Islet precursor cell (in vitro differentiated cells): ENCODE results near the gene CTIF.
A peak's percentile ranks its signal among the peaks of the same experiment; 100 is the strongest.

Experiments
- DNase-seq: peaks from one replicate; pipeline ENCODE4 v3.0.0-alpha.2; 2018

The CTIF gene

DNA sequence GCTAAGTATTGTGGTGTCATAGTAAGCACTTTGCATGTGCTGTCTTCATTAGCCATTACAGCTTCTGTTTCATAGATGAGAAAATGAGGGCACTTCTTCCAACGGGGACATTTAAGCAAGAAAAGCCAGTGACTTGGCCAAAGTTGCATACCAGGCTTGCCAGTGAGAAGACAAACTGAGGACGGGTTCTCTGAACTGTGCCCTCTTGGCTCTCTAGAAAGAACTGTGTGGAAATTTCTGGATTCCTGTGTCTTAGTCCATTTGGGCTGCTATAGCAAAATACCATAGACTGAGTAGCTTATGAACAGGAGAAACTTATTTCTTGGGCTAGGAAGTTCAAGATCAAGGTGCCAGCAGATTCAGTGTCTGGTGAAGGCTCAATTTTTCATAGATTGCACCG, 13.3 kb downstream of the CTIF start:
- no peak for DNase-seq

DNA sequence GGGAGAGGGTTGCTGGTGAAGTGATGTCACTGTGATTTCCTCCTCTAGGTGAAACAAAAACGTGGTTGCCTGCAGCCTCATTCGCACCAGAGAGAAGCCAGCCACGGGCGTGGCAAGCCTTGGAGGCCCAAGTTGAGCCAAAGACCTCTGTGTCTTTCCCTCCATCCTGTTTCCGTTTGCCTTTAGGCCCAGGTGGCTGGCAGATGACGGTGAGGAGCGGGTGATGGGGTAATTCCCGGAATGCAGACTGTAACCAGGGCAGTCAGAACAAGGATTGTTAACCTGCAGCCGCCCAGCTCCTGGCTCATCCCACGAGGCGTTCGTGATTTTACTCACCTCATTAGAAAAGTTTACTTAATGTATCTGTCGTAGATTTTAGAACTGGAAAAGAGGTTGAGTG, 14.4 kb downstream of the CTIF start:
- DNase-seq, result peak; percentile 45

DNA sequence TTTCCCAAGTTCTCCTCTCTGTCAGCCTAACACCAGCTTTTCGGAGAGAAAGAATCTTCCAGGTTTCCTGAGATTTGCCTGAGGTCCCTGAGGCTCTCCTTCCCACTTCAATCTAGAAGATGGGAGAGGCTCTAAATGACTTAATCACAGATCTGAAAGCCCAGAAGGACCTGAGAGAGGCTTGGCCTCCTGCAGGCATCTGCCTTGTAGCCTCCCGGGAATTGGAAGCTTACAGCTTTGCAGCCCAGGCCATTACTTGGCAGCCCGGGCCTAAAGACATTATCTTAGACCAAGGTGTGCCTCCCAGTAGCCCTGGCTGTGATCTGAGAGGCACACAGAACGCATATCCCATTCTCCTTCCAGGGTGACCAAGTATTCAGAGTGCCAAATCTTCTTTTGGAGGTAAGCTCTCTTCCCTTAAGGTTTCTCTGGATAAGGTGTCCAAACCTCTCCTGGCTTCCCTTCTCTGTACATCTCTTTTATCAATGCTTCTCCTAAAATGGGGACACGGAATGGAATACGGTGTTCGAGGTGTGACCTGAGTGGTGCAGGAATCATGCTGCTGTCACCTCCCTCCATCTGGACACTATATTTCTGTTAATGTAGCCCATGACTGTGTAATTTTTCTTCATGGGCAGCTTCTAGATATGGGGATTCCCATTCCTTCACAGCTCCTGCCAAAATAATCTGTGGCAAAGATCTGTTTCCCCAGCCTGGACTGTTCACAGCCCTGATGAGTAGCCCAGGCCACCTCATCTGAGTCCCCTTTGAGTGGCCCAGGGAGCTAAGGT, 16.0 kb downstream of the CTIF start:
- DNase-seq, result no peak

DNA sequence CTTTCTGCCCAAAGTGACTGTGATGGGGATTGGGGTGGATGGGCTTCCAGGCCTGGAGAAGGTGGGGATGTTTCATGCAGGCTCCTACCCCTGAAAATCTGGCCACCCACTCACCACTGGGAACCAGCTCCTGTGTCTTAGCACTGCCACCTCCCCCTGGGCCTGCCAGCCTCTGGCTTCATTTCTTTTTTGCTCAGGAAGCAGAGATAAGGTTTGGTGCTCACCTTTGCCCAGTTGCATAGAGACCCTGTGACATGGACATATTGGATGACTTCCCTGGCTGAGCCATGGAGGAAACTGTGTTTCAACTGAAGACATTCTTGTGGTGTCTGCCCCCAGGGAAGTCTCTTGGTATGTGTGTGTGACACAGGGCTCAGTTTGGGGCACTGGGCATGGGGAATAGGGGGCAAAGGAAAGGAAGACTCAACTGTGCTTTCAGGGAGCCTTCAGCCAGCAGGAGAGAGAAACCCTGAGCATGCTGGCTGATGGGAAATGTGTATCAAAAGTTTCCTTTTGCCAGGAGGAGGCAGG, 16.7 kb downstream of the CTIF start:
- DNase-seq, result no peak

DNA sequence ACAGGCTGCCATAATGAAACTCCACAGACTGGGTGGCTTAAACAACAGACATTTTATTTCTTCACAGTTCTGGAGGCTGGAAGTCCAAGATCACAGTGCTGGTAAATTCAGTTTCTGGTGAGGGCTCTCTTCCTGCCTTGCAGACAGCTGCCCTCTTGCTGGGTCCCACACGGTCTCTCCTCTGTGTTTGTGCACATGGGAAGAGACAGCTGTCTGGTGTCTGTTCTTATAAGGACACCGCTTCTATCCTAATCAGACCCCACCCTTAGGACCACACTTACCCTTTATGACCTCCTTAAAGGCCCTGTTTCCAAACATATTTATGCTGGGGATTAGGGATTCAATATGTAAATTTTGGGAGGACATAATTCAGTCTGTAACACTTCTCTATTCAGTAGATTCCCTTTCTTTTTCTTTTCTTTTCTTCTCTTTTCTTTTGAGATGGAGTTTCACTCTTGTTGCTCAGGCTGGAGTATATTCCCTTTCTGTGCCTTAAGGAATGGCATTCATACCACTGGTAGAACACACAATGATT, 18.9 kb downstream of the CTIF start:
- no peak for DNase-seq

DNA sequence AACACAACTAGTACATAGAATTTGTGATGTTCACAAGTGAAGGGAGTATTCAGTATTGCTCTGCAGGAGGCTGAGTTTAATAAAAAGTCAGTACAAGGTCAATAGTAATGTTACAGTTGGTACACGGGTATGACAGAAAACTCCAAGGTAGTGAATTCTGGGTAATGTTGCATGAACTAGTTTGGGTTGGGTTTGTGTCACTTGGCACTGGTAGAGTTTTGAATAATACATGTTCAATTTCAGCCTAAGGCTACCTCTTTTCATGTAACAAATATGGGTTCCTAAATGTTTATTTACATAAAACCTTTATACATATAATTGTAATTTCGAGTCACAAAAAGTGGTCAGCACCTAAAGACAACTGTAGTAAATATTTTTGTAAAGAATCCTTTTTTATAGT, 19.4 kb downstream of the CTIF start:
- no peak for DNase-seq

DNA sequence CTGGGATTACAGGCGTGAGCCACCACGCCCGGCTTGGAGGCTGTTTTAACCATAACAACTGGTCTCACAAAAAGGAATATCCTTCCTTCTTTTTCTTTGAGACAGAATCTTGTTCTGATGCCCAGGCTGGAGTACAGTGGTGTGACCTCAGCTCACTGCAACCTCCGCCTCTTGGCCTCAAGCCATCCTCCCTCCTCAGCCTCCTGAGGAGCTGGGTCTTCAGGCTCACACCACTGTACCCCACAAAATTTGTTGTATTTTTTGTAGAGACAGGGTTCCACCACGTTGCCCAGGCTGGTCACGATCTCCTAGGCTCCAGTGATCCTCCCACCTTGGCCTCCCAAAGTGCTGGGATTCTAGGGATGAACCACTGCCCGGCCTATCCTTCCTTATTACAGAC, 21.7 kb downstream of the CTIF start:
- no peak for DNase-seq

DNA sequence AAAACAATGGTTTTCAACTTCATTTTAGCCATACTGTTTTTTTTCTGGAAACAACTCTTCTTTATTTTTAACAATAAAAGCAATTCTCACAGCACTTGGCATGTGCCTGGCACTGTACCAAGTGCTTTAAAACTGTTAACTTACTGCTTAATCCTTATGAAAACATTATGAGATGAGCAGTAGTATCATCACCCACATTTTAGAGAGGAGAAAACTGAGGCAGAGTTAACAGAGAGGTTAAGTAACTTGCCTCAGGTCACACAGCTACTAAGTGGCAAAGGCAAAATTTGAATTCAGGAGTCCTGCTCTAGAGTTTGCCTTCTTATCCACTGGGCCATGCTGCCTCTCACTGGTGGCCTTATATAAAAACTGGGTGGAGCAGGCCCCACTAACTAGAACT, 23.2 kb downstream of the CTIF start:
- no peak for DNase-seq

DNA sequence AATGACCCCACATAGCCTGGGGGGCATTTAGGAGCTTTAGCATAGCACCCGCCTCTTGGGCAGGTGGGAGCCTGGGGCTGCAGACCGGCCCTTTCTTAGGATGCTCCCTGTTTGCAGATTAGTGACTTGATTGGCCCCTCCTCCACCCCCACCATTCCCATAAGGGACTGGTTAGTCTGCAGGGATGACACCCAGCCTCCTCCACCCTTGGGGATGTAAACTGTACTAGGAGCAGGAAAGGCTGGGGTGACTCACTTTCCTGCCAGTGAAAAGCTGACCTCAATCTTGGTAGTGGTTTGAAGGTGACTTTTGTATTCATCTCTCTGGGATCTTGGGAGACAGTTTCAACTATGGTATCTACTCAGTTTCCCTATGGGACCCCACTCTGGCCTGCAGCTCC, 24.2 kb downstream of the CTIF start:
- DNase-seq, result peak; percentile 86

DNA sequence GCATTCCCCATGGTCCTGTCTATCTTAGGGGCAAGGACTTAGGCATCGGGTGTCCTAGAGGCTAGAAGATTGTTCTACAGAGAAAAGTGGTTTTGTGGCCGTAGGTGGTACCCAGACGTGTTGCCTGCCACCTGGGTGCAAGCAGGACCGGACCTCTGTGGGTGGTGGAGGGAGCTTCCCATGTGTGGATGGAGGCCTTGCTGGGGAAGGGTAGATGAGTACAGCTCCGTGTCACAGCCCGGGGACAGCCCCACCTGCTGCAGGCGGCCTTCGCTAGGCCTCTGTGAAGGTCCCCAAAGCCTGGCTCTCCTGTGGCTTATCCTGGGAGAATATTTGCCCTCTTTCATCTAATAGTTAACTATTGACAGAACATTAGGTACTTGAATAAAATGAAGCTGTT, 25.3 kb downstream of the CTIF start:
- no peak for DNase-seq

DNA sequence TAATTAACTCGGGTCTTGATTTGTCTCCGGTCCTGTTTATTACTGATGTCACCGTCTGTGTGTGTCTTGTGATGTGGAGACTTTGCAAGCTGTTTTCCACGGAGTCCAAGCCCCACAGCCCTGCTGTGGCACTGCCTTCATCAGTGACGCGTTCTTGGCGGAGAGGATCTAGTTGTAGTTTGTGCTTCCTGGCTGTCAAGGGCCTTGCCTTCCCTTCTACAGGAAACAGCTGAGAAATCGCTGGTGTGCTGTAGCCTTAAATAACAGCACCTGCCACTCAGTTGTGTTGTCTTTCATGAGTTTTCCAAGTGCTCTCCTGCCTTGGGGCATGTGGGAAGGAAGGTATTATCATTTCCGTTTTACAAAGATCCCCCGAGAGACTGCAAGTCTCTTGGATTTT, 26.3 kb downstream of the CTIF start:
- no peak for DNase-seq

DNA sequence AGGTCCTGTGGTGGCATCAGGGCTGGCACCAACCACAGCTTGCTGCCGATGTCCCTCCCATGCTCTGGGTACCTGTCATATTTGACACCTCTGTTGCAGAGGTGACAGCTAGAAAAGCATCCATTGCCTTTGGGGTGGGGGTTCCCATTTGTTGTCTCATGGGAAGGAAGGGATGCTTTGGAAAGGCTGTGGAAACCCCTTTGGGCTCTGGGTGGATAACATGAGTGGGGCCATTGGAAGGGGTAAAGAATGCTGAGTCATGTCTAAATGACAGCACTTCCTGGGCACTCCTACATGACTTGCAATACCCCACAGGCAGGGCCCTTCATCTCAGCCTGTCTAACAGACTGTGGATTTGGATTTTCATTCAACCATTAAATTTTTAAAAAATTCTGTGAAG, 27.8 kb downstream of the CTIF start:
- DNase-seq, result no peak

DNA sequence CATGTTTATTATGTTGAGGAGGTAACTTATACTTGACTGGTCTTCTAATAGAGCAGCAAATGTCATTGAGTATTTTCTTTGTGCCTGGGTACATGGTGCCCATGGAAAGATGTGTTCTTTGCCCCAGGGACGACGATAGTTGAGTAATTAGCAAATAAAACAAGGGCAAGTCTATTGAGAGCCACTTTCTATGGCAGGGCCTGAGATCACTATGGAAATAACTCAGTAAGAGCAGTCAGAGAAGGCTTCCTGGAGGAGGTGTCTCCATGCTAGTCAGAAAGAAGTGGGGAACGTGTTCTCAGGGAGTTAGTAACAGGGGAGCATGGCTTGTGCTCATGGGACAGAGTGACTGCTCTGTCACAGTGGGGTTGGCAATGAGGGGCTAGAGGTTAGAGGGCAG, 28.6 kb downstream of the CTIF start:
- no peak for DNase-seq

DNA sequence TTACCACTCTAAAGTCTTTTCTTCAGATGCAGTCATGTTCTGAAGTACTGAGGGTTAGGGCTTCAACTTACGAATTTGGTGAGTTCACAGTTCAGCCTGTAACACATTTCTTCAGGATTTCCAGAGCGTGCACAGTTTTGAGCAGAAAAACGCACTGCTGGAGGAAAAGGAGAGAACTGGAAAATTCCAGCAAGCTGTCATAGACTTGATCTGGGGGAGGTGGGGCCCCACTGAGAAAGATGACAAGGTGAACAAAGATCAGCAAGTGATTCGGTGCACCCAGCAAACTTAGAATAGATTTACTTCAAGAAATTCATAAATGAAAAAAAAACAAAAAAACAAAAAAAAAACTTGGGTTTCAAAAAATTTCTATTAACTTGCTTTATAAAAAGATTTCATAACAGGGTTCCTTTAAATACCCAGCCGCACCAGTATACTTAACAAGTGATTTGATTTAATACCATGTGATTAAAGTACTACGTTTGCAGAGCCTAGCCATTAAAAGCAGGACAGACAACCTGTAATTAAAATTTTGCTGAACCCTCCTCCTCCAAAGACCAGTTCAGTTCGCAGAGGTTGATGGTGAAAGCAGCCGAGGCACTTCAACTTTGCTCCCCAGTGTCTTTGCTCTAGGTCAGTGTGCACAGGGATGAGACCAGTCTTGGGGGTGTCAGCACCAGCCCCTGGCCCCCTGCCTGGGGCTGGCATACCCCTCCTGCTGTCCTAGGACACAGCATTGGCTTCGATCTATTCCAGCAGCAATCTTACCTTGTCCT, 30.5 kb downstream of the CTIF start:
- no peak for DNase-seq

DNA sequence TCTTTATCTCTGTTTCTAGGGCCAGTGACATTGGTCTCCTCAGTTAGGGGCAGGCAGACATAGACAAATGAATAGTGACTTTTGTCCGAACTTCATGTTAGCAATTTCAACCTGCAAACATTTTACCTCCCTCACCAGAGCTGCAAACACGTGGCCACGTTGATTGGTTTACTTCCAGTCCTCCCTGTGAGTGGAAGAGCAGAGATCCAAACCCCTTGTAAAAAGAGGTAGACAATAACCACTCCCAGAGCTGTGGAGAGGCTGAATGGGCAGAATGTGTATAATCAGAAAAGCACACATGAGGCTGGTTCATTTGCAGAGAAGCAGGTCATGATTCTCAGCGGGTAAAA, 31.1 kb downstream of the CTIF start:
- DNase-seq, result no peak

DNA sequence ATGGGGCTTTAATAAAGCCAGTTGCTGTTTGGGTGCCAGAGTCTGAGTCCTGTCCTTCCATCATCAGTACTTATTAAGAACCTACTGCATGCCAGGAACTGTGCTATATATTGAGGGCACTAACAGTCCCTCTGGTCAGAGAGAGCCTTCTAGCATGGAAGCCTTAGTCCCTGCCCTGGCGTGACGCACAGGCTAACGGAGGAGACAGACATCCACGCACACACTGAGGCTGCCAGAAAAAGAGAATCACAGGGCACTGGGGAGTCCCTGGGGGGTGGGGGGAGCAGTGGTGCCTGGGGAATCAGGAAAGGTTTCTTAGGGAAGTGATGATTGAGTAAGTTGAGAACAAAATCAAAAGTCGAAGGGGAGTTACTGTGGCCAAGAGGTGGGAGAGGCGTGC, 31.5 kb downstream of the CTIF start:
- DNase-seq, result no peak

DNA sequence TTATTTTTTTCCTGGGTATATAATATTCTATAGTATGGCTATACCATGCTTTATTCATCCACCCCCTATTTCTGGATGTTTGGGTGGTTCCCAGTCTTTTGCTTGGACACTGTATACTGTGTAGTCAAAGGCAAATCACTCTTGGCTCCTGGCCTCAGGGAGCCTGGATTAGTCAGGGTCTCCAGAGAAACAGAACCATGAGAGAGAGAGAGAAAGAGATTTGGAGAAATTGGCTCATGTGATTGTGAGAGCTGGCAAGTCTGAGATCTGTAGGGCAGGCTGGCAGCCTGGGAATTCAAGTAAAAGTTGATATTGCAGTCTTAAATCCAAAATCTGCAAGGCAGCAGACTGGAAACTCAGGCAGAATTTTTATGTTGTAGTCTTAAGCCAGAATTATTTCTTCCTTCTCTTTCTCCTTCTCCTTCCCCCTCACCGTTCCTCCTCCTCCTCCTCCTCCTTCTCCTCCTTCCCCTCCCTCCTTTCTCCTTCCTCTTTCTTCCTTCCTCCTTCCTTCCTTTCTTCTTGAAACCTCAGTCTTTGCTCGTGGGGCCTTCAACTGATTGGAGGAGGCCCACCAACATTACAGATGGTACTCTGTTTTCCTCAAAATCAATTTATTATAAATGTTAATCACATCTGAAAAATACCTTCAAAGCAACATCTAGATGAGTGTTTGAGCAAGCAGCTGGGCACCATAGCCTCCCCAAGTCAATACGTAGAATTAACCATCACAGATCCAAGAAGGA, 33.0 kb downstream of the CTIF start:
- DNase-seq, result no peak

DNA sequence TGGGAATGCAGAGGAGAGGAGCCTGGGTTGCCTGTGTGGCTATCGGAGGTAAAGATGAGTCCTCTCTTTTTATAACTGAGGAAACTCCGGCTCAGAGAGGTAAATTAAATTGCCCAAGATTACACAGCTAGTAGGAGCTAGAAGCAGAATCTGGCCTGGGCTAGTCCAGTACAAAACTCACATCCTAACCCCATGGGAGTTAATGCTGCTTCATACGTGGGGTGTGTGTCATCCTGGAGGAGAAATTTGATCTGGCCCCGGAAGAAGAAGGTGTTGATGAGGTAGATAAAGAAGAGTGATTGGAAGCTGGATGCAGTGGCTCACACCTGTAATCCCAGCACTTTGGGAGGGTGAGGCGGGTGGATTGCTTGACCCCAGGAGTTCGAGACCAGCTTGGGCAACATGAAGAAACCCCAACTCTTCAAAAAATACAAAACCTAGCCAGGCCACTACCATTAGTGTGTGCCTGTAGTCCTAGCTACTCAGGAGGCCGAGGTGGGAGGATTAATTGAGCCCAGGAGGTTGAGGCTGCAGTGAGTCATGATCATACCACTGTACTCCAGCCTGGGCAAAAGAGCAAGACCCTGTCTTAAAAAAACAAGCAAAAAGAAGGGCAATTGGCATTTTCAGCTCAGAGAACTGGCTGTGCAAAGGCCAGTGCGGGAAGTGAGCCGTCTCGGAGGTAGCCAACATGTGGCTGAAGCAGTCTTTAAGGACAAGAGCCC, 33.7 kb downstream of the CTIF start:
- DNase-seq, result no peak

DNA sequence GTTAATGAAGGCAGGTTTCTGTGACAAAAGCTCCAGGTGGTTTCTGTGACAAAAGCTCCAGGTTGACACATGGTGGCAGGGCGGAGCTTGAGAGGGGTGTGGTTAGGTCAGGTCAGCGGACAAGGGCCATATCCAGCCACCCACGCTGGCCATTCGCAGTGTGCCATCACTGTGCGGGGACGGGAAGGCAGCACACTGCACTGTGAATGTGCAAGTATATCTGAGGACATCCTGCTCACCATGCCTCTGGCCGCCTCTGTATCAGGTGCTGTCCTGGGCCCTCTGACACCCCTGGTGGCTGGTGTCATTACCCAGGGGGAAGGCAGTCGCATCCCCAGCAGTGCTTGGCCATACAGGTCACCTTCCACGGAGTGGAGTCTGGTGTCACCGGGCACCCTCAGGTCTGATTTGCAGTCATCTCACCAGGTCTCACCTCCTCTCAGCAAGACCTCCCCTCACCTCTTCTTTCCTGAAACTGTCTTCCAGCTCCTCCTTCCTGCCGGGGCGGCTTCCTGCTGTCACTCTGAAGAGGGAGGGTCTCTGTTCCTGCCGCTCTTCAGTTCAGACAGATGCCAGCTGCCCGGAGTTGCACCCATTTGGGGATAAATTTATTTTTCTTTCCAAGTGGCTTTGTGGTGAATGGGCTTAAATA, 34.9 kb downstream of the CTIF start:
- no peak for DNase-seq

DNA sequence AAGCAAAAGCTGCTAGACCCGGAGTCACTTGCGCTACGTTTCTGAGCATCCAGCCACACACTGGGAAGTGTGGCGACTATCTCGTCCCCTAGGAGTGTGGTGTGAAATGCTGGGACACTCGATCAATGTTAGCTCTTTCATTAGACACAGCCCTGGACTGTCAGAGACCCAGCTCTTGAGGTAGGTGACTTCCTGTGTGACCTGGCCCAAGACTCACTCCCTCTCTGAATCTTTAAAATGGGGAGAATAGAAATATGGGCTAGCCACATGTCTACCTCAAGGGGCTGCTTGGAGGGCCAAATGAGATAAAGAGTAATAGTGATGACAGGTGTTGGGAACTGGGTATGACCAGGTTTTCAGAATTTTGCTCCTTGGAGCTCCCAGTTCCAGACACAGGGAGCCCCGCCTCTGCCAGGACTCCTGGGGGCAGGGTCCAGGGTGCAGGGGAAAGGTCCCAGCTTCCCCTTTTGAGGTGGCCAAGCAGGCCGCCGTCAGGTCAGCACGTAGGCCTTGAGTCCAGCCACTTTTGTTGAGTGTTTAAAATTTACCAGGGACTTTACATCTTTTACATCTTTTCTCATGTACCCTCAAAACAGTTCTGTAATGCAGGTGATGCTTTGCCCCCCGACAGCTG, 36.0 kb downstream of the CTIF start:
- DNase-seq, result no peak

DNA sequence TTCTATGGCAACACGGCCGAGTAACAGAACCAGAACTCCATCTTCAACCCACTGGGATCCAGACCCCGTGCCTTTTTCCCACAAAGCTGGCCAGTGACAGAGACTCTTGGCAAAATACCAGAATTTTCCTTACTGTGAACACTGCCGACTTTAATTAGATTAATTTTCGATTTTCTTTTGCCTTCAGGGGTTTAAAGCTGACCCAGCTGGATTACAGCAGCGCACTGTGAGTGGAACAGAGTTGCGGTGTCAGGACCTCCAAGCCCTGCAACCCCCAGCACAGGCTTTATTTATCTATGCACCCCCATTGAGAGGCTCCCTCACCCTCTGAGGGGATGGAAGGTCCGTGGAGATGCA, 36.4 kb downstream of the CTIF start:
- DNase-seq, result no peak
